HL-60/S4 treated with retinoic acid at 250 ng/mL for 4 days and 3 days (cell line): Measurements from ENCODE around the gene TLE6.
"Not testable (repeated sequence)": the region's sequence is repeated elsewhere in the genome, so short reads cannot be mapped to it uniquely, and the experiment has no call there.

Source experiments
- in situ Hi-C: fragments of 300-500 bp; cut with MboI; formaldehyde crosslinking; loops from 2 replicates; pipeline ENCODE4 v1.7.0; 2022; ENCODE audit warnings: low sequenced_read_pairs

TLE6 gene

DNA sequence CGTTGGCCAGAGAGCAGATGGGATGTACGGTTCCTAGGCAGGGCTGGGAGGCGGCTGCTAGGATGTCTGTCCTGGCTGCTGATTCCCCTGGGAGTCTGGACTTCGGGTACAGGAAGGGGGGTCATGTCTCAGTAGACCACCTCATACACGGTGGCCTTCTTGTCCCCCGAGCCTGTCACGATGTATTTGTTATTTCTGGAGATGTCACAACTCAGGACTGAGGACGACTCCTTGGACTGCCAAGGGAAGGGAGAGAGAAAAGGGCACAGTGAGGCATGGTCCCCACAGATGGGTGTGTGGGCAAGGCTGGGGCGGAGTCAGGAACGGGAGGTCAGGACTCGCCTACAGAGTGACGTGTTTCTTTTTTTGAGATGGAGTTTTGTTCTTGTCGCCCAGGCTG lies 20.4 kb downstream of the TLE6 start:
- in situ Hi-C loops: no loop called here

DNA sequence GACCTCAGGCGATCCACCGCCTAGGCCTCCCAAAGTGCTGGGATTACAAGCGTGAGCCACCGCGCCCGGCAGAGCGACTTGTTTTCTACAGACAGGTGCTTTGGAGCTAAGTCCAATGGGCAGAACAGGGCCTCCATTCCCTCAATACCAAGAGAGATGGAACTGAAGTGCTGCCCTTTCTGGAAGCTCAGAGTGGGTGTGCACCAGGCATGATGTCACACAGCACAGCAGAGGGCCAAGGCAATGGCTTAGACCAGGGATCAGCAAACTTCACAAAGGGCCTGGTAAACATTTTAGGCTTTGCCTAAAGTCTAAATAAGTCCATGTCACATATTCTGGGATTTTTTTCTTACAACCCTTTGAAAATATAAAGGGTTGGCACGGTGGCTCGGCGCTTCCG lies 21.3 kb downstream of the TLE6 start:
- in situ Hi-C loops: no loop called here

- in situ Hi-C loops: no loop called here
Observed at GRCh38 chr19:3001235-3001800, 24.0 kb downstream of the TLE6 start.

DNA sequence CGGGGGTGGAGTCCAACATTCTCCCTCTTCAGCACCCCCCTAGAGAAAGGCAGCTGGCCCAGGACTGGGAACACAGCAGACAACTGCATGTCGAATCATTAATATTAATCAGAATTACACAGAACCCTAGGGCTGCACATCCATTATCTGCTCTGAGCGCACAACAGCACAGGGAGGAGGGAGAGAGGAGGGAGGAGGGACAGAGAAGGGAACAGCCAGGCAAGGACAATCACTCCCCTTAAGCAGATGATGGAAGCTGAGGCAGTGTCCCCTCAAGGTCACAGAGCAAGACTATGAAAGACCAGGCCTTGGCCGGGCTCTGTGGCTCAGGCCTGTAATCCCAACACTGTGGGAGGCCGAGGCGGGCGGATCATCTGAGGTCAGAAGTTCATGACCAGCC lies 25.7 kb downstream of the TLE6 start:
- in situ Hi-C loops: no loop called here

DNA sequence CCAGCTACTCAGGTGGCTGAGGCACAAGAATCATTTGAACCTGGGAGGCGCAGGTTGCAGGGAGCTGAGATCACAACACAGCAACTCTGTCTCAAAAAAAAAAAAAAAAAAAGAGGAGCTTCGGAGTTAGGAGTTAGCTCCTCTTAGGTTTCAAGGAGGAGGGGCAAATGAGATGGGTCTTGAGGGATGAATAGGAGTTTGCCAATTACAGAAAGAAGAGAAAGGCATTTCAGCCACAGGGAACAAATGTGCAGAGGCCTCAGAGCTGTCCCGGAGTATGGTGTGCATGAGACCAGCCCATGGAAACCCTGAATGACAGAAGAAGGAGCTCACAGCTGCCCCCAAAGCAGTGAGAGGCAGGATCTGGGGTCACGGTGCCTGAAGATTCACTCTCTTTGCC lies 27.2 kb downstream of the TLE6 start:
- in situ Hi-C loops: no loop called here

- in situ Hi-C loops: no loop called here
Observed at GRCh38 chr19:3005345-3005744, 28.0 kb downstream of the TLE6 start.

DNA sequence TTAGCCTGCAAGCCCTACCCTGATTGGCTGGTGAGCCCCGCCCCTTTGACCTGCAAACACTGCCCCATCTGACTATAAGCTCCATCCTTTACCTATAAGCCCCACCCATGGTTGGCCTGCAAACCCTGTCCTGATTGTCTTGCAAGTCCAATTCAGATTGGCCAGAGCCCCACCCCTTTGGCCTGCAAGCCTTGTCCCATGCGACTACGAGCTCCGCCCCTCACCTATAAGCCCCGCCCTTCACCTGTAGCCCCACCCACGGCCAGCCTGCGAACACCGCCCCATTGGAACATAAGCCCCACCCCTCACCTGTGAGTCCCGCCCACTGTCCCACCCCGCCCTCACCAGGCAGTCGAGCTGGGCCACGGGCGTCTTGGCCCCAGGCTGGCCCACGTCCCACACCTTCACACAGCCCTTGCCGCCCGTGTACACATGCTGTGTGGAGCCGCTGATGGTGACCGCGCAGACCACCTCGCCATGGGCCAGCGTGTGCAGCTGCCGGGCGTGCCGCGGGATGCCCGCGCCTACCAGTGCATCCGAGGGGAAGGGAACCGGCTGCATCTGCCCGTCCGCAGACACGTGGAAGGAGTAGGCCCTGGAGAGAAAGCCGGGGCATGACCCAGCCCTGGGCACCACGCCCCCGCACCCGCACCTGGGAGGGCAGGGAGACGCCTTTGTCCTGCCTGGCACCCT lies 28.9 kb downstream of the TLE6 start:
- in situ Hi-C loops: no loop called here

DNA sequence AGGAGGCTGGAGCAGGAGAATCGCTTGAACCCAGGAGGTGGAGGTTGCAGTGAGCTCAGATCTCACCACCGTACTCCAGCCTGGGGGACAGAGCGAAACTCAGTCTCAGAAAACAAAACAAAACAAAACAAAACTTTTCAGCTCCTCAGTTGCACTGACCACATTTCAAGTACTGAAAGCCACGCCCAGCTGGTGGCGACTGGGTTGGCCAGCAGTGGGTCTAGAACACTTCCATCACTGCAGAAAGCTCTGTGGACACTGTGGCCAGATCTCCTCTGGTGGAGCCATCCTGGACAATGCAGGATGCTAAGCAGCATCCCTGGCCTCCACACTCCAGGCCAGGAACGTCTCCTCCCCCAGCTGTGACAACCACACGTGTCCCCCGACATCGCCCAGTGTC lies 30.6 kb downstream of the TLE6 start:
- in situ Hi-C loops: no loop called here

DNA sequence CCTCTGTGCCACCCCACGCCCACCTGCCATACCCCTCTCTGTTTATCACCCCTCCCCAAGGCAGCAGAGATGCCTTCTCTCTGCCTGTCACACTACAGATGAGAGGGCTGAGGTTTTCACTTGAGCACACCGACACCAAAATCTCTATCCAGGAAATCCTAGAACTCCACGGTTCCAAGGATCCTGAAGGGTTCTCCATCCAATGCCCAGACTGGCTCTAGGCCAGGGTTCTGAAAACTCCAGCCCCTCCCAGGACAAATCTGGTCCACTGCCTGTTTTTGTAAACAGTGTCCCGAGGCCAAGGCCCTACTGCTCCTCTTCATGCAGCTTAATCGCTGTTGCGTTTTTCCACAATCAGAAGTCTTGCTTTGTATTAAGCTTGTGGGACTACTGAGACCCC lies 31.6 kb downstream of the TLE6 start:
- in situ Hi-C loops: no loop called here

GRCh38 chr19:3010871-3011270 lies 33.5 kb downstream of the TLE6 start:
- in situ Hi-C loops: no loop called here

DNA sequence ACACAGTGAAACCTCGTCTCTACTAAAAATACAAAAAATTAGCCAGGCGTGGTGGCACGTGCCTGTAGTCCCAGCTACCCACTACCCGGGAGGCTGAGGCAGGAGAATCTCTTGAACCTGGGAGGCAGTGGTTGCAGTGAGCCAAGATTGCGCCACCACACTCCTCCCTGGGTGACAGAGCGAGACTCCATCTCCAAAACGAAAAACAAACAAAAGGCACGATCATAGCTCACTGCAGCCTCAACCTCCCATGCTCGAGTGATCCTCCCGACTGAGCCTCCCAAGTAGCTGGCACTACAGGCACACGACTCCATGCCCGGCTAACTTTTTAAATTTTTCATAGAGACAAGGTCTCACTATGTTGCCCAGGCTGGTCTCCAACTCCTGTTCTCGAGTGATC lies 34.7 kb downstream of the TLE6 start:
- in situ Hi-C loops: not testable (repeated sequence)

DNA sequence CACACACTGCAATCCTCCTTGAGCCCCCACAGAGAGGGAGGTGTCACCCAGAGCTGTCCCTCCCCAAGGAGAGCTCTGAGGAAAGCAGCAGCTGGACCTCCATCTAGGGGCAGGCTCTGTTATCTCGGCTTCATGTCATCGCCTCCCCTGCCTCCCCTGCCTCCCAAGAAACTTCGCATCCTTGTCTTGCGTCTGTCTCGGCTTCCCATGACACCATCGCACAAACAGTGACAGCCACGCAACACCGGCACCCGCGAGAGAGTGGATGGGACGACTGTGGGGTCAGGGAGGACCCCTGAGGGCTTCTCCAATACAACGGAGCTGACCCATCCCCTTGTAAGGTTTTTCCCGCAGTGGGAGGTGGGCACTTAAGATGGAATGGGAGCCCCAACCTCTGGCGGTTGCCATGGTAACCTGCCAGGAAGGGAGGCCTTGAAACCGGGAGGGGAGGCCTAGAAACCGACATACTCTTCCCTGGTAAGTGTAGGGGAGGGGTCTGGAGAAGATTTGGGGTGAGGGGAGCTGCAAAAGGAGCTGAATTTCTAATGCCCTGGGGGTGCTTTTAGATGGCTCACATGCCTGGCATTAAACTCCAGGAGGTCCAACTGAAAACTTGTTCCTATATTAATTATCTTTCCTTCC lies 35.4 kb downstream of the TLE6 start:
- in situ Hi-C loops: no loop called here

GRCh38 chr19:3013263-3013725 lies 35.9 kb downstream of the TLE6 start:
- in situ Hi-C loops: no loop called here

DNA sequence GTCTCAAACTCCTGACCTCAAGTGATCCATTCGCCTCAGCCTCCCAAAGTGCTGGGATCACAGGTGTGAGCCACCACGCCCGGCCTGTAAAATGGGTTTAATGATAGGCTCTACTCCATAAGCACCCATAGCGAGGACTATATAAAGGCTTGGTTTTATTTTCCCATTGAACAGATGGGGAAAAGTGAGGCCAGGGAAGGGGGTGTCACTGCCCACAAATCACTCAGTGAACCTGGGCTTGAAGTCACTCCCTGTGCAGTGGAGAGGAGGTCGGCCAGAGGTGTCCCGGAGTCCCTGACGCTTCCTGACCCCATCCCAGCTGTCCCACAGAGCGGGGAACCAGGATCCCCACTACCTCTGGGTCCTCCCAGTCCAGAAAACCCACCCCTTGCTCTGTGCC lies 36.8 kb downstream of the TLE6 start:
- in situ Hi-C loops: no loop called here

DNA sequence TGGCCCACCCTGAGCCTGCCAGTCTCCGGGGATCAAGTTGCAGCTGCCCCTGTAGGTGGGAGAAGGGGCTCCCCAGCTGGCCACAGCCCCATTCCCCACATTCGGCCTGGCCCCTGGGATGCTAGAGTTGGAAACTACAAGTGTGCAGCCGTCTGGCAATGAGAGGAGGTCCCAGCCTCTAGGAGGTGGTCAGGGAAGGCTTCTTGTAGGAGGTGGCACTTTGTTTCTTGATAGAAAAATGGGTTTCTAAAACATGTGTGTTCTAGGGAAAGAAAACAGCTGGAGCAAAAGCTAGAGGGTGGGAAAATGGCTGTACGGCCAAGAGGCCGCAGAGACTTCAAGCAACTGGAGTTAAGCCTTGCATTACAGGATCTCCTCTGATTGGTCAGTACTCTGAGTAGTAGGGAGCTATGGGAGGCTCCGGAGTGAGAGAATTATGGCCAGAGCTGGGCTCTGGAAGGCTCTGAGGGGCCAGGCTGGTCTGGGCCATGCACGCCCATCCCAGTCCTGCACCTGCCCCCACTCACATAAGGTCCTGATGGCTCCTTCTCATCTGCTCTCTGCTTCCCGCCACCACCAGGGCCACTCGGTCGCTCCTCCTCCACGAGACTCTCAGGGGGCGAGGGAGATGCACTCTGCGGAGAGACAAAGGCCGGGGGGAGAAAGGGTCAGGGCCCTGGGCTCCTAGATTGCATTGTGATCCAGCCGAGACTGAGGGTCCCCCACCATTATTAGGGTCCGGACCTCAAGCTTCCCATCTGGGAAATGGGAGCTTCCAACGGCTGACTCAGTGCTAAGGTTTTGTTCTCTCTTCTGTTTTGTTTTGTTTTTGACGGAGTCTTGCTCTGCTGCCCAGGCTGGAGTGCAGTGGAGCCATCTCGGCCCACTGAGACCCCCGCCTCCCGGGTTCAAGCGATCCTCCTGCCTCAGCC lies 38.0 kb downstream of the TLE6 start:
- in situ Hi-C loops: no loop called here

GRCh38 chr19:3017923-3018322 lies 40.6 kb downstream of the TLE6 start:
- in situ Hi-C loops: no loop called here

DNA sequence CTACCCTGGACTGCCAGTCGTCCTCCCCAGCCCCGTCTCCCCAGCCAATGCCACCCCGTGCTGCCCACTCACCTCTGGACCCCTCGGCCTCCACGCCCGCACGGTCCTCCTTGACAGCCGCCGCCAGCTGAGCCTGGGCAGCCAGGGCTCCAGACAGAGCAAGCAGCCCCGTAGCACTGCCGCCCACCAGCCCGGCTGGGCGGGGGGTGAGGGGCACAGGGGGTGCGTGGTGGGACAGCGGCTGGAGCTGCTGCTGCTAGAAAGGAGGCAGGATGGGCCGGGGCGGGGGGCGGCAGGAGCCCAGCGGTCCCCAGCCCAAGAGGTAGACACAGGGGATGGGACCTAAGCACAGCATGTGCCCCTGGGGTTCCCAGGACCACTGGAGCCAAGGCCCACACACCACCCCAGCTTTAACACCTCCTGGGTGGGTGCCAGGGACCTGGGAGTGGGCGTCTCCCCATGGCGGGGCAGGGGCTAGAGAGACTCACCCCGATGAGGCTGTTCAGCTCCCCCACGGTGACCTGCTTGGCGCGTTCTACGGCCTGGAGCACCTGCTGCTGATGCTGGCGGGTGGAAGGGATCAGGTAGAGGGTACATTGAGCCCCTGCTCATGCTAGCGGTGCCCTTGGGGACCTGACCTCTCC lies 42.0 kb downstream of the TLE6 start:
- in situ Hi-C loops: no loop called here

DNA sequence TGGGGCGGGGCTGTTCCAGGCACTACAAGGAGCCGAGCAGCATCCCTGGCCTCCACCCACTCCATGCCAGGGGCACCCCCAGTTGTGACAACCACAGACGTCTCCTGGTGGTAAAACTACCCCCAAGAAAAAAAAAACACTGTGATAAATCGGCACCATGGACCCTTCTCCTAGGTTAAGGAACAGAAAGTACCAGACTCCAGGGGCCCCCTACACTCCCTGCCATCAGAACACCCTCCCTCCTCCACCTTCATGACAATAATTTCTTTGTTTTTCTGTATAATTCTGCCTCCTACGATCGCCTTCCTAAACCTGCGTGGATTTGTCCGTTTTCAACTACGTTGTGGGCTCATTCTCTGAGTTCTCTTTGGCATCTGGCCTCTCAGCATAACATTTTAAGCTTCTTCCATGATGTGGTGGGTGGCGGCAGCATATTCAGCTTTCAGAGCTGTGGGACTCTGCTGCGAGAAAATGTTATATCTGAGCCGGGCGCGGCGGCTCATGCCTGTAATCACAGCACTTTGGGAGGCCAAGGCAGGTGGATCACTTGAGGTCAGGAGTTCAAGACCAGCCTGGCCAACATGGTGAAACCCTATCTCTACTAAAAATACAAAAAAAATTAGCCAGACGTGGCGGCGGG lies 43.1 kb downstream of the TLE6 start:
- in situ Hi-C loops: no loop called here

DNA sequence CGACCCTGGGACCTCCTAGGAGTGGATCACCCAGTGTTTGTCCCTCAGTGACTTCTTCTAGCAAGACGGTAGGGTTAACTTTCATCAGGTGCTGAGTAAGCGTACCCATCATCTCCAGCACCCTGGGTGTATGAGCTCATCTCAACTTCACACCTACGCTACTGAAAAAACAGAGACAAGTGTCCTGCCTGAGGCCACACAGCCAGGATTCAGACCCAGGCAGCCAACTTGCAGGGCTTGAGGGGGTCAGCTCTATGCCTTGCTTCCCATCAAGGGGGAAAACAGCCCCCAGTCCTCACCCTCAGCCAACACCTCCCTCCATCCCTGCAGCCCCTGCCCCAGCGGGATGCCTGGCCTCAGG lies 47.1 kb downstream of the TLE6 start:
- in situ Hi-C loops: no loop called here

GRCh38 chr19:3024870-3025548 lies 47.6 kb downstream of the TLE6 start:
- in situ Hi-C loops: no loop called here
